Rectal smooth muscle tissue (tissue), 1 donor: ENCODE results near the gene RNF43.

Experiments used
- H3K27ac ChIP-seq: one replicate; pipeline ENCODE4 v1.7.0; 2013; ENCODE audit warnings: low read depth, low read length, inconsistent platforms
- H3K27me3 ChIP-seq: one replicate; pipeline ENCODE4 v1.7.0; 2013; ENCODE audit warnings: low read length; ENCODE audit not compliant: control insufficient read depth, insufficient read depth
- H3K36me3 ChIP-seq: one replicate; pipeline ENCODE4 v1.7.0; 2013; ENCODE audit warnings: low read length; ENCODE audit not compliant: control insufficient read depth, insufficient read depth
- H3K4me1 ChIP-seq: one replicate; pipeline ENCODE4 v1.7.0; 2013; ENCODE audit warnings: low read length; ENCODE audit not compliant: control insufficient read depth, insufficient read depth
- H3K4me3 ChIP-seq: one replicate; pipeline ENCODE4 v1.7.0; 2013; ENCODE audit warnings: low read length
- H3K9ac ChIP-seq: one replicate; pipeline ENCODE4 v1.7.0; 2013; ENCODE audit warnings: low read length

RNF43 gene

GRCh38 chr17:58376472-58377000 is 40.8 kb downstream of the RNF43 start:
- no peak overlapping the region for H3K27ac ChIP-seq
- H3K4me3 ChIP-seq: no peak overlapping the region
- H3K4me1 ChIP-seq: no peaks in the 10 kb centered on the region
- H3K27me3 ChIP-seq: no peaks in the 10 kb centered on the region
- H3K9ac ChIP-seq: no peak overlapping the region
- no peaks in the 10 kb centered on the region for H3K36me3 ChIP-seq

- H3K4me3 ChIP-seq: no peak overlapping the region
- no peaks in the 10 kb centered on the region for H3K27me3 ChIP-seq
- no peak overlapping the region for H3K27ac ChIP-seq
- H3K4me1 ChIP-seq: no peaks in the 10 kb centered on the region
- no peak overlapping the region for H3K9ac ChIP-seq
- H3K36me3 ChIP-seq: no peaks in the 10 kb centered on the region
These were observed 41.5 kb downstream of the RNF43 start for GRCh38 chr17:58375811-58376210.

- Histone ChIP-seq H3K4me3 (peak overlapping the region; percentile 9), H3K4me1 (no peaks in the 10 kb centered on the region), H3K27me3 (no peaks in the 10 kb centered on the region), H3K36me3 (no peaks in the 10 kb centered on the region), H3K27ac (no peak overlapping the region), H3K9ac (no peak overlapping the region)
These were observed 42.1 kb downstream of the RNF43 start for GRCh38 chr17:58375256-58375655.

- no peaks in the 10 kb centered on the region for H3K36me3 ChIP-seq
- no peaks in the 10 kb centered on the region for H3K27me3 ChIP-seq
- no peak overlapping the region for H3K4me3 ChIP-seq
- no peak overlapping the region for H3K27ac ChIP-seq
- no peak overlapping the region for H3K9ac ChIP-seq
- H3K4me1 ChIP-seq: no peaks in the 10 kb centered on the region
These were observed 43.4 kb downstream of the RNF43 start for GRCh38 chr17:58373923-58374322.

- Histone ChIP-seq H3K4me3 (no peak overlapping the region), H3K36me3 (no peaks in the 10 kb centered on the region), H3K27ac (no peak overlapping the region), H3K4me1 (no peaks in the 10 kb centered on the region), H3K9ac (no peak overlapping the region), H3K27me3 (no peaks in the 10 kb centered on the region)
These were observed 44.3 kb downstream of the RNF43 start for GRCh38 chr17:58373003-58373402.

GRCh38 chr17:58371300-58371950 is 45.9 kb downstream of the RNF43 start:
- H3K36me3 ChIP-seq: no peaks in the 10 kb centered on the region
- H3K9ac ChIP-seq: no peak overlapping the region
- no peaks in the 10 kb centered on the region for H3K4me1 ChIP-seq

DNA sequence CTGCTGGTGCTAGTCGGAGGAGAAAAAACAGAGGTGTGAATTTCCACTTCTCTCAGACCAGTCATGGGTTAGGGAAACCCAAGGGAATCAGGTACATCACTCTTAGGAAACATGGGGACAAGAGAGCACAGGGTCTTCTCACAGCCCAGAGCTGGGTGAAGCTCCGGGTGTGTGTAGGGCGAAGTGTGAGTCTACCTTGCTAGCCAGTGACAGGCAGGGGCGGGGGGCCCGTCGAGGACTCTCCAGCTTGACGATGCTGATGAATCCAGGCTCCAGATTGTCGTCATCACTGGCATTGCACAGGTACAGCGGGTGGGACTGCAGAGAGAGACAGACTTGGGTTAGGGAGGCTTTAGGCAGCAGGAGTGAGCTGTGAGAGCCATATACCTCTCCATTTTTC is 46.6 kb downstream of the RNF43 start:
- no peaks in the 10 kb centered on the region for H3K36me3 ChIP-seq
- H3K4me1 ChIP-seq: no peaks in the 10 kb centered on the region
- H3K27me3 ChIP-seq: no peaks in the 10 kb centered on the region
- no peak overlapping the region for H3K27ac ChIP-seq
- no peak overlapping the region for H3K4me3 ChIP-seq
- H3K9ac ChIP-seq: no peak overlapping the region

More at GRCh38 chr17:58371300-58371950, 45.9 kb downstream of the RNF43 start:
- no peak overlapping the region for H3K4me3 ChIP-seq
- no peak overlapping the region for H3K27ac ChIP-seq
- no peaks in the 10 kb centered on the region for H3K27me3 ChIP-seq

DNA sequence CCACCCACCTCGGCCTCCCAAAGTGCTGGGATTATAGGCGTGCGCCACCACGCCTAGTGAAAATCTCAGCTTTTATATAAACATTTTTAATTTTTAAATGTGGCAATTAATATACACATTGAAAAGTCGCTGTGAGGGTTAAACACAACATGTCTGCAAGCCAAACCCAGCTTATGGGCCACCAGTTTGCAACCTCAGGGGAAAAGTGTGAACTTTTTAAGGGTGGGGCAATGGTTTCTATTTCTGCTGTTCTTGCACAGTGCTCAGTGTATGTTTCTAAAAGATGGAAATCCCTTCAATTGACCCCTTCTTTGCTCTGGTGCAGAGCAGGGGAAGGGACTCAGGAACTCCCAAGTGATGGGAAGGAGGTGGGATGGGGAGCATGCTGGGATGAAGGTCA is 47.0 kb downstream of the RNF43 start:
- Histone ChIP-seq H3K27me3 (no peaks in the 10 kb centered on the region), H3K27ac (no peak overlapping the region), H3K36me3 (no peaks in the 10 kb centered on the region), H3K4me3 (no peak overlapping the region), H3K4me1 (no peaks in the 10 kb centered on the region), H3K9ac (no peak overlapping the region)

- Histone ChIP-seq H3K4me3 (no peak overlapping the region), H3K4me1 (no peaks in the 10 kb centered on the region)
These were observed 47.9 kb downstream of the RNF43 start for GRCh38 chr17:58369214-58370031.

GRCh38 chr17:58368860-58369213 is 48.5 kb downstream of the RNF43 start:
- Histone ChIP-seq H3K36me3 (no peaks in the 10 kb centered on the region), H3K4me1 (no peaks in the 10 kb centered on the region), H3K27ac (no peak overlapping the region), H3K27me3 (no peaks in the 10 kb centered on the region), H3K9ac (no peak overlapping the region), H3K4me3 (no peak overlapping the region)

More at GRCh38 chr17:58369214-58370031, 47.9 kb downstream of the RNF43 start:
- H3K9ac ChIP-seq: no peak overlapping the region
- H3K27ac ChIP-seq: no peak overlapping the region
- no peaks in the 10 kb centered on the region for H3K36me3 ChIP-seq
- H3K27me3 ChIP-seq: no peaks in the 10 kb centered on the region
